Measurements from ENCODE around the gene MPPE1.
"Not testable (repeated sequence)": the region's sequence is repeated elsewhere in the genome, so short reads cannot be mapped to it uniquely, and the experiment has no call there.

GRCh38 chr18:11919522-11919921 is 11.4 kb upstream of the MPPE1 start:
- TF ChIP-seq, protein P1, sequence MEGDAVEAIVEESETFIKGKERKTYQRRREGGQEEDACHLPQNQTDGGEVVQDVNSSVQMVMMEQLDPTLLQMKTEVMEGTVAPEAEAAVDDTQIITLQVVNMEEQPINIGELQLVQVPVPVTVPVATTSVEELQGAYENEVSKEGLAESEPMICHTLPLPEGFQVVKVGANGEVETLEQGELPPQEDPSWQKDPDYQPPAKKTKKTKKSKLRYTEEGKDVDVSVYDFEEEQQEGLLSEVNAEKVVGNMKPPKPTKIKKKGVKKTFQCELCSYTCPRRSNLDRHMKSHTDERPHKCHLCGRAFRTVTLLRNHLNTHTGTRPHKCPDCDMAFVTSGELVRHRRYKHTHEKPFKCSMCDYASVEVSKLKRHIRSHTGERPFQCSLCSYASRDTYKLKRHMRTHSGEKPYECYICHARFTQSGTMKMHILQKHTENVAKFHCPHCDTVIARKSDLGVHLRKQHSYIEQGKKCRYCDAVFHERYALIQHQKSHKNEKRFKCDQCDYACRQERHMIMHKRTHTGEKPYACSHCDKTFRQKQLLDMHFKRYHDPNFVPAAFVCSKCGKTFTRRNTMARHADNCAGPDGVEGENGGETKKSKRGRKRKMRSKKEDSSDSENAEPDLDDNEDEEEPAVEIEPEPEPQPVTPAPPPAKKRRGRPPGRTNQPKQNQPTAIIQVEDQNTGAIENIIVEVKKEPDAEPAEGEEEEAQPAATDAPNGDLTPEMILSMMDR (IDR thresholded peaks at IDR 0.05), result not testable (repeated sequence)
- TF ChIP-seq POLR2AphosphoS5 (IDR thresholded peaks at IDR 0.05; ENCODE audit: insufficient read depth in 1 of 2, low read depth in 1 of 2); POLR2A (IDR thresholded peaks at IDR 0.05): not testable (repeated sequence)

All from vagina (tissue), 2 donors.